HG03521 (cell line): ENCODE results near the gene TEAD1.

ENCODE experiments used
- ATAC-seq: cut with Tn5 transposase; IDR thresholded peaks from one replicate; pipeline ENCODE4 v1.9.1; 2021; ENCODE audit warnings: mild to moderate bottlenecking, moderate library complexity; ENCODE audit not compliant: unreplicated experiment

The TEAD1 gene

GRCh38 chr11:12685229-12685628 is 11.0 kb downstream of the TEAD1 start:
- ATAC-seq: no peak

- ATAC-seq: no peak
Measured at GRCh38 chr11:12686246-12687060, 12.2 kb downstream of the TEAD1 start.

- ATAC-seq: no peak
Measured at GRCh38 chr11:12687216-12687623, 13.0 kb downstream of the TEAD1 start.

GRCh38 chr11:12687740-12688139 is 13.5 kb downstream of the TEAD1 start:
- no peak for ATAC-seq

GRCh38 chr11:12689029-12689755 is 15.0 kb downstream of the TEAD1 start:
- no peak for ATAC-seq

- no peak for ATAC-seq
Measured at GRCh38 chr11:12690663-12691062, 16.4 kb downstream of the TEAD1 start.

- no peak for ATAC-seq
Measured at GRCh38 chr11:12691473-12691872, 17.3 kb downstream of the TEAD1 start.

GRCh38 chr11:12692229-12693075 is 18.2 kb downstream of the TEAD1 start:
- ATAC-seq: no peak

GRCh38 chr11:12693094-12693478 is 18.9 kb downstream of the TEAD1 start:
- no peak for ATAC-seq

- ATAC-seq: no peak
Measured at GRCh38 chr11:12693479-12694182, 19.4 kb downstream of the TEAD1 start.

GRCh38 chr11:12694183-12694531 is 19.9 kb downstream of the TEAD1 start:
- ATAC-seq: no peak

GRCh38 chr11:12695221-12695794 is 21.1 kb downstream of the TEAD1 start:
- no peak for ATAC-seq

- ATAC-seq: no peak
Measured at GRCh38 chr11:12695873-12696272, 21.7 kb downstream of the TEAD1 start.

- ATAC-seq: no peak
Measured at GRCh38 chr11:12696911-12697581, 22.8 kb downstream of the TEAD1 start.

GRCh38 chr11:12698048-12698447 is 23.8 kb downstream of the TEAD1 start:
- no peak for ATAC-seq

GRCh38 chr11:12701811-12702592 is 27.8 kb downstream of the TEAD1 start:
- ATAC-seq: no peak

GRCh38 chr11:12702999-12703453 is 28.8 kb downstream of the TEAD1 start:
- ATAC-seq: no peak

- ATAC-seq: no peak
Measured at GRCh38 chr11:12704049-12704448, 29.8 kb downstream of the TEAD1 start.

GRCh38 chr11:12705874-12706273 is 31.7 kb downstream of the TEAD1 start:
- ATAC-seq: no peak
